ENCODE measurements around the gene YJEFN3.

Gene YJEFN3

DNA sequence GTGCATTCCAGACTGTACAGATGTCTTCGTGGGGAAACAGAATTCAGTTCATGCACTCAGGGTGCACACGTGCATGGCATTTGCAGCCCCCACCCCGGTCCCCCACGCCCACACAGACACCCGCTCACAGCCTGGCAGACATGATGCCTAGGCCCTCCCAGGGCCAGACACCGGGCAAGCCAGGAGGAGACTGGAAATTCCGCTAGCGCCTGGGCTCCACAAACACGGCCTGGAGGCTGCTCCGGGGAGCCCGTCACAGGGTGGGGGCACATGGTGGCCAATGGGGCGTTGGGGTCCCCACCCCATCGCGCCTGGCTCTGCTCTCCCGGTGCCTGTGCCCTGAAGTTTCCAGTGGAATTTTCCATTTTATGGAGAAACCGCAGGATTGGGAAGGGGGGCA is 12.9 kb downstream of the YJEFN3 start:
- Histone ChIP-seq H3K27ac (no peak overlapping the region), H3K9me3 (no peaks in the 10 kb centered on the region), H3K36me3 (no peaks in the 10 kb centered on the region), H3K4me3 (ENCODE audit: low read depth in 1 of 2, low read length in 1 of 2) (peak overlapping the region in 1 of 2 experiments; percentile 62), H3K4me1 (ENCODE audit: control insufficient read depth in 1 of 2, insufficient read depth in 1 of 2, low read depth in 1 of 2, low read length in 1 of 2) (peaks cover 43 to 46% of the 10 kb centered on the region in 2 experiments), H3K27me3 (peaks cover 47% of the 10 kb centered on the region)
- TF ChIP-seq, protein P1, sequence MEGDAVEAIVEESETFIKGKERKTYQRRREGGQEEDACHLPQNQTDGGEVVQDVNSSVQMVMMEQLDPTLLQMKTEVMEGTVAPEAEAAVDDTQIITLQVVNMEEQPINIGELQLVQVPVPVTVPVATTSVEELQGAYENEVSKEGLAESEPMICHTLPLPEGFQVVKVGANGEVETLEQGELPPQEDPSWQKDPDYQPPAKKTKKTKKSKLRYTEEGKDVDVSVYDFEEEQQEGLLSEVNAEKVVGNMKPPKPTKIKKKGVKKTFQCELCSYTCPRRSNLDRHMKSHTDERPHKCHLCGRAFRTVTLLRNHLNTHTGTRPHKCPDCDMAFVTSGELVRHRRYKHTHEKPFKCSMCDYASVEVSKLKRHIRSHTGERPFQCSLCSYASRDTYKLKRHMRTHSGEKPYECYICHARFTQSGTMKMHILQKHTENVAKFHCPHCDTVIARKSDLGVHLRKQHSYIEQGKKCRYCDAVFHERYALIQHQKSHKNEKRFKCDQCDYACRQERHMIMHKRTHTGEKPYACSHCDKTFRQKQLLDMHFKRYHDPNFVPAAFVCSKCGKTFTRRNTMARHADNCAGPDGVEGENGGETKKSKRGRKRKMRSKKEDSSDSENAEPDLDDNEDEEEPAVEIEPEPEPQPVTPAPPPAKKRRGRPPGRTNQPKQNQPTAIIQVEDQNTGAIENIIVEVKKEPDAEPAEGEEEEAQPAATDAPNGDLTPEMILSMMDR (IDR thresholded peaks at IDR 0.05) = no peak

- TF ChIP-seq, protein P1 (IDR thresholded peaks at IDR 0.05) = peak; percentile 9
- Histone ChIP-seq H3K9me3 (no peaks in the 10 kb centered on the region), H3K4me1 (ENCODE audit: control insufficient read depth in 1 of 2, insufficient read depth in 1 of 2, low read depth in 1 of 2, low read length in 1 of 2) (peaks cover 43 to 46% of the 10 kb centered on the region in 2 experiments)
Measured at GRCh38 chr19:19542507-19542906, 13.8 kb downstream of the YJEFN3 start.

DNA sequence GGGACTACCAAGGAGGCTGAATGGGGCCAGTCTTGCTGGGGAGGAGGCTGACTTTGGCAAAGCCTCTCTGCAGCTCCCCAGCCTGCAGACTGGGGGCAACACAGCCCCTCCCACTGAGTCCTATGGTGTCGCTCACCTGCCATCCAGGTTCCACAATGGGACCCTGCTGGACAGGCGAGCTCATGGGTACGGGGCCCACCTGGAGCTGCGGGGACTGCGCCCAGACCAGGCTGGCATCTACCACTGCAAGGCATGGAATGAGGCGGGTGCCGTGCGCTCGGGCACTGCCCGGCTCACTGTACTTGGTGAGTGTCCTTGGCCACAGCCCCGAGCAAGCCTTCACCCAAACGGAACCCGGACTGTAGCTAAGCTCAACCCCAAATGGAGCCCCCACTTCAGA is 14.4 kb downstream of the YJEFN3 start:
- Histone ChIP-seq H3K27me3 (peaks cover 32% of the 10 kb centered on the region), H3K4me3 (ENCODE audit: low read depth in 1 of 2, low read length in 1 of 2) (no peak overlapping the region), H3K4me1 (ENCODE audit: control insufficient read depth in 1 of 2, insufficient read depth in 1 of 2, low read depth in 1 of 2, low read length in 1 of 2) (peaks cover 39 to 44% of the 10 kb centered on the region in 2 experiments), H3K36me3 (no peaks in the 10 kb centered on the region), H3K9me3 (no peaks in the 10 kb centered on the region), H3K27ac (peak overlapping the region; percentile 69)
- TF ChIP-seq, protein P1 (IDR thresholded peaks at IDR 0.05) = no peak

More at GRCh38 chr19:19542507-19542906, 13.8 kb downstream of the YJEFN3 start:
- Histone ChIP-seq H3K36me3 (no peaks in the 10 kb centered on the region), H3K27ac (peak overlapping the region; percentile 69), H3K4me3 (ENCODE audit: low read depth in 1 of 2, low read length in 1 of 2) (peak overlapping the region; percentile 37 to 49), H3K27me3 (peaks cover 38% of the 10 kb centered on the region)

GRCh38 chr19:19543640-19544039 is 14.9 kb downstream of the YJEFN3 start:
- no peaks in the 10 kb centered on the region for H3K9me3 ChIP-seq
- TF ChIP-seq, protein P1 (IDR thresholded peaks at IDR 0.05) = no peak
- H3K4me3 ChIP-seq (ENCODE audit: low read depth in 1 of 2, low read length in 1 of 2) = no peak overlapping the region
- H3K4me1 ChIP-seq (ENCODE audit: control insufficient read depth in 1 of 2, insufficient read depth in 1 of 2, low read depth in 1 of 2, low read length in 1 of 2) = peaks cover 33 to 39% of the 10 kb centered on the region in 2 experiments
- no peak overlapping the region for H3K27ac ChIP-seq
- H3K36me3 ChIP-seq = no peaks in the 10 kb centered on the region
- H3K27me3 ChIP-seq = peaks cover 27% of the 10 kb centered on the region

- peaks cover 33 to 34% of the 10 kb centered on the region in 2 experiments for H3K4me1 ChIP-seq (ENCODE audit: control insufficient read depth in 1 of 2, insufficient read depth in 1 of 2, low read depth in 1 of 2, low read length in 1 of 2)
- peaks cover 19% of the 10 kb centered on the region for H3K27me3 ChIP-seq
- no peak overlapping the region for H3K4me3 ChIP-seq (ENCODE audit: low read depth in 1 of 2, low read length in 1 of 2)
- H3K36me3 ChIP-seq = no peaks in the 10 kb centered on the region
- no peaks in the 10 kb centered on the region for H3K9me3 ChIP-seq
- TF ChIP-seq, protein P1 (IDR thresholded peaks at IDR 0.05) = no peak
- H3K27ac ChIP-seq = no peak overlapping the region
Measured at GRCh38 chr19:19544257-19544953, 15.7 kb downstream of the YJEFN3 start.

Data from neutrophil (primary cell).